Epithelial cell of prostate (primary cell): Measurements from ENCODE around the gene NOP53.
"Not testable (repeated sequence)": the region's sequence is repeated elsewhere in the genome, so short reads cannot be mapped to it uniquely, and the experiment has no call there.

Experiments used
- DNase-seq: peaks from one replicate; pipeline ENCODE4 v3.0.0-alpha.2; 2011; ENCODE audit warnings: low read depth, low spot score
- H3K27ac ChIP-seq: fragments of 450-650 bp; 2 replicates; pipeline ENCODE4 v1.5.1; 2017; ENCODE audit warnings: mild to moderate bottlenecking

The NOP53 gene

DNA sequence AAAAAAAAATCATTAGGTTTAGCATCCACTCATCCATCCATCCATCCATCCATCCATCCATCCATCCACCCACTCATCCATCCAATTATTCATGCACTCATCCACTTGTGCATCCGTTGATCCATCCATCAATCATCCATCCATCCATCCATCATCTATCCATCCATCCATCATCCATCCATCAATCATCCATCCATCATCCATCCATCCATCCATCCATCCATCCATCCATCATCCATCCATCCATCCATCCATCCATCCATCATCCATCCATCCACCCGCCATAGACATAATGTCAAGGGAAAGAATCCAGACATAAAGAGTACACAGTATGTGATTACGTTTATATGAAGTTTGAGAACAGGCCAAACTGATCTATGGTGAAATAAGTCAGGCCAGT lies 24.2 kb downstream of the NOP53 start:
- DNase-seq: no peak
- H3K27ac ChIP-seq: no peak overlapping the region

DNA sequence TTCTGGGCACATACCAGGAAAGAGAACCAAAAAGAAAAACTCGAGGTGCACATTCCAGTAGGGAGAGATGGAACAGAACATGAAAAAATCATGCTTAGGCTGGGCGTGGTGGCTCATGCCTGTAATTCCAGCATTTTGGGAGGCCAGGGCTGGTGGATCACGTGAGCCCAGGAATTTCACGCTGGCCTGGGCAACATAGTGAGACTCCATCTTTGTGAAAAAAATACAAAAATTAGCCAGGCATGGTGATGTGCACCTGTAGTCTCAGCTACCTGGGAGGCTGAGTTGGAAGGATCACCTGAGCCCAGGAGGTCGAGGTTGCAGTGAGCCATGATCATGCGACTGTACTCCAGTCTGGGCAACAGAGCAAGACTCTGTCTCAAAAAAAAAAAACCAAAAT lies 25.9 kb downstream of the NOP53 start:
- DNase-seq: not testable (repeated sequence)

DNA sequence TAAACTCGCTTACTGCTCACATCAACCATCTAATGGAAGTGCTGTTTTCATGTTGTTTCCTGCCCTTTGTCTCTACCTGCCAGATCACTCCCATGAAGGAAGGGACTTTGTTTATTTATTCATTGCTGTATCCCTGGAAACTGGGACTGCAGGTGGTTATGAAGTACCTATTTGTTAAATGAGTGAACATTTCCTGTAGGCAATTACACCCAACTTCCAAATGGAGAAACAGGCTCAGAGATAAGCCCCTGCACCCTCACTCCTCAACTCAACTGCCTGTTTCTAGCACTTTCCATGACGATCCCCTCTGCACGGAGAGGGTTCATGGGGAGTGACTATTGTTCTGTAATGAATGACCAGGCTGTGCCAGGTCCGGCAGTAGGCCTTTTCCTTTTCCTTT lies 31.2 kb downstream of the NOP53 start:
- H3K27ac ChIP-seq: peak overlapping the region; percentile 74
- DNase-seq: peak; percentile 97

More for the DNA sequence above, 25.9 kb downstream of the NOP53 start:
- not testable (repeated sequence) for H3K27ac ChIP-seq

DNA sequence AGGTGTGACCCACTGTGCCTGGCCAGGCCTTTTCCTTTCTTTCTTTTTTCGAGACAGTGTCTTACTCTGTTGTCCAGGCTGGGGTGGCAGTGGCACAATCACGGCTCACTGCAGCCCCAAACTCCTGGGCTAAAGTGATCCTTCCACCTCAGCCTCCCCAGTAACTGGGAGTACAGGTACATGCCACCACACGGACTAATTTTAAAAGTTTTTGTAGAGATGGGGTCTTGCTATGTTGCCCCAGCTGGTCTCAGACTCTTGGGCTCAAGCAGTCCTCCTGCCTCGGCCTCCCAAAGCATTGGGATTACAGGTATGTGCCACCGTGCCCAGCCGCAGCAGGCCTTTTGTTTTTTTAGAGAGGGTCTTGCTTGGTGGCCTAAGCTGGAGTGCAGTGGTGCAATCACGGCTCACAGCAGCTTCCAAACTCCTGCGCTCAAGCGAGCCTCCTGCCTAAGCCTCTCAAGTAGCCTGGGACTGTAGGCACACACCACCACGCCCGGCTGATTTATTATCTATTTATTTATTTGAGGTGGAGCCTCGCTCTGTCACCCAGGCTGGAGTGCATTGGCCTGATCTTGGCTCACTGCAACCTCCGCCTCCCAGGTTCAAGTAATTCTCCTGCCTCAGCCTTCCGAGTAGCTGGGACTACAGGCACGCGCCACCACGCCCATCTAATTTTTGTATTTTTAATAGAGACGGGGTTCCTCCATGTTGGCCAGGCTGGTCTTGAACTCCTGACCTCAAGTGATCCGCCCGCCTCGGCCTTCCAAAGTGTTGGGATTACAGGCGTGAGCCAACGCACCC lies 32.1 kb downstream of the NOP53 start:
- DNase-seq: not testable (repeated sequence)
- peak overlapping the region; percentile 74 for H3K27ac ChIP-seq

DNA sequence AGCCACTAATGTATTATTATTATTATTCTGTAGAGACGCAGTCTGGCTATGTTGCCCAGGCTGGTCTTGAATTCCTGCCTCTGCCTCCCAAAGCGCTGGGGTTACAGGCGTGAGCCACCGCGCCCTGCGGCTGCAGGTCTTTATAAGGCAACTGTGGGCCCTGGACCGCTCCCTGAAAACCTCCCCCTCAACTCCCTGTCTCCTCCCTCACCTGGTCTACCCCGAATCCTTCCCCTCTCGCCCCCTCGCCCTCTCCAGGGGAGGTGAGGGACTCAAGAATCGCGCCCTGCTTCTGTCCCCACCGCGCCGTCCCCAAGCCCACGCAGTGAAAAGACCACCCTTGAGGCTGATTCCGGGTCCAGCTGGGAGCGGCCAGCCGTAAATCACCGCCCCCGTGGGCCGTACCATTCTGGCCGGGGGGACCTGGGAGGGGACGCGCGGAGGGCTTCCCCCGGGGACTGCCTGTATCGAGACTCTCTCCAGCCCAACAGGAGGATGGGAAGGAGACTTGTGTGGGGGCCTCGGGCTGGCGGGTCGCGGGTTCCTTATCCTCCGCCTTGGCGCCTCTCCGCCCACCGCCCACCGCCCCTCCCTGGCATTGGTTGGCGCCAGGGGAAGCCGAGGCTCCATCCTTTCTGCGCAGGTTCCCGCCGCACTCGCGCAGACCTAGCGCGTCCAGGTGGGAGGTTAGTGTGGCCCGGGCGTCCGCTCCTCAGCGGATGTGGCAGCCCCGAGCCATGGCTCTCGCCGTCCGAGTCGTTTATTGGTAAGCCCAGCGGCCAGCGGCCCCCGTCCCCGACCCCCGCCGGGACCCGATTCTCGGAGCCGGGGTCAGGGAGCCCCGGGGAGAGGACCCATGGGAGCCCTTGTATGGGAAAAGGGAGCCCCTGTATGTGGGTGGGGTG lies 33.0 kb downstream of the NOP53 start, which contains the start of gene SELENOW:
TSS of gene SELENOW (plus strand) at position 655 of the 905 bp plus-strand sequence. CDS start at position 738, 83 bp downstream.
- no peak for DNase-seq
- H3K27ac ChIP-seq: peak within 1 kb of the TSS; percentile 74

DNA sequence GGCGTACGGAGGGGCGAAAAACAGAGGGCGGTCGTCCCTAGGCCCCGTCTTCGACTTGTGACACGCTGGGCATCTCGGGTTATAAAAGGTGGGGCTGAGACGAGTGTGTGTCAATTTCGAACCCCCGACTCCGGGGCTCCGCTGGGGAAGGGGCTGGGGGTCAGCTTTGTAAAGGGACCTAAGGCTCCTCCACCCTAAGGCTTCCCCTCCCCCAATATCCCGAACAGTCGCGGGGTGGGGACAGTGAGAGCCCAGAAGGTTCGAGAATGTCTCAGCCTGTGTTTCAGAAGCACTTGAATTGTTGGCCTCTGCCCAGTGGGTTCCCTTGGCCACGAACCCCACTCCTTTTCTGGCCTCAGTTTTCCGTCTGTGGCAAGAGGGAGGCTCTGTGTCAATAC lies 33.6 kb downstream of the NOP53 start:
- DNase-seq: no peak
- H3K27ac ChIP-seq: peak overlapping the region; percentile 74

DNA sequence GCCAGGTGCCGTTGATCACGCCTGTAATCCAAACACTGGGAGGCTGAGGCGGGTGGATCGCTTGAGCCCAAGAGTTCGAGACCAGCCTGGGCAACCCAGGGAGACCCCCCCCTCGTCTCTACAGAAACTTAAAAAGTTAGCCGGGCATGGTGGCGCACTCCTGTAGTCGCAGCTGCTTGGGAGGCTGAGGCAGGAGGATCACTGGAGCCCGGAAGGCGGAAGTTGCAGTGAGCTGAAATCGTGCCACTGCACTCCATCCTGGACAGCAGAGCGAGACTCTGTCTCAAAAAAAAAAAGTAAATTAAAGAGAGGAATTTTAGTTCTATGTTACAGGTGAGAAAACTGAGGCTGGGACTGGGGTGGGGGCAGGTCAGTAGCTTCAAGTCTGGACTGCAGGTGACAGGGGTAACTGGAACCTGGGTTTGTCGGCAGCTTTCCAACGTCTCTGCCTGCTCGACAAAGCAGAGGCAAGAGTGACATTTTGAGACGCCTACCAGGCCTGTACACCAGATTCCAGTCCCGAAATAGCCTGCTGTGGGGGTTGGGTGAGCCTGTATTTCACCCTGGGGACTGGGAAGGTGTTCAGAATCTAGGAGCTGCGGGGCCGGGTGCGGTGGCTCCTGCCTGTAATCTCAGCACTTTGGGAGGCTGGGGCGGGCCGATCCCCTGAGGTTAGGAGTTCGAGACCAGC lies 34.3 kb downstream of the NOP53 start:
- no peak for DNase-seq
- H3K27ac ChIP-seq: no peak overlapping the region

DNA sequence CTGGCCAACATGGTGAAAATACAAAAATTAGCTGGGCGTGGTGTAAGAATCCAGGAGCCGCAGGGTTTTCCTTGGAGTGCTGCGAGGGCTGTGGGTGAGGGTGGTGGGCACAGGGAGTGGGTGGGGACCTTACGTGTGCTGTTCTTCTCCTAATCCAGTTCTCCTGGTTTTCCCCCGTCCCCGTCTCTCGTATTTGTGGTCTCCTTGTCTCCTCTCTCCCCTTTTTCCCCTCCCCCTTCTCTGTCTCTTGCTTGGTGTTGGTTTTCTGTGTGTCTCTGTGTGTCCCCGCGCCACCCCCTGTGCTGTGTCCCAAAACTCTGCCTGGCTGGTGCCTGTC lies 34.8 kb downstream of the NOP53 start:
- H3K27ac ChIP-seq: no peak overlapping the region
- DNase-seq: no peak

DNA sequence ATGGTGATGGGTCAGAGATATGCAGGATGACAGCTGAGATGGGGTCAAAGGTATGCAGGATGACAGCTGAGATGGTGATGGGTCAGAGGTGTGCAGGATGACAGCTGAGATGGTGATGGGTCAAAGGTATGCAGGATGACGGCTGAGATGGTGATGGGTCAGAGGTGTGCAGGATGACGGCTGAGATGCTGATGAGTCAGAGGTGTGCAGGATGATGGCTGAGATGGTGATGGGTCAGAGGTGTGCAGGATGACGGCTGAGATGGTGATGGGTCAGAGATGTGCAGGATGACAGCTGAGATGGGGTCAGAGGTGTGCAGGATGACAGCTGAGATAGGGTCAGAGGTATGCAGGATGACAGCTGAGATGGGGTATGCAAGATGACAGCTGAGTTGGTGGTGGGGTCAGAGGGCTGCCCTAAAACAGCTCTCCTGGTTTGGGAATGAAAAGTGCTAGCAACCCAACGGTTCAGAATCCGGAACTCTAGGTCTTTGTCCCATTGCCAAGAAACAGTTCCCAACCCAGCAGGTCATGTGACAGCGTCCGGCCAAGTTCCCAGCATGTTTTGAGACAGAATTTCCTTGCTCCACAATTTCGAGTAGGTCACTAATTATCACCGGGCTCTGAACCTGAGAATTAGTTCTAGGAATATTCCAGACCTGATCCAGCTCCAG lies 36.4 kb downstream of the NOP53 start:
- DNase-seq: no peak
- no peak overlapping the region for H3K27ac ChIP-seq

DNA sequence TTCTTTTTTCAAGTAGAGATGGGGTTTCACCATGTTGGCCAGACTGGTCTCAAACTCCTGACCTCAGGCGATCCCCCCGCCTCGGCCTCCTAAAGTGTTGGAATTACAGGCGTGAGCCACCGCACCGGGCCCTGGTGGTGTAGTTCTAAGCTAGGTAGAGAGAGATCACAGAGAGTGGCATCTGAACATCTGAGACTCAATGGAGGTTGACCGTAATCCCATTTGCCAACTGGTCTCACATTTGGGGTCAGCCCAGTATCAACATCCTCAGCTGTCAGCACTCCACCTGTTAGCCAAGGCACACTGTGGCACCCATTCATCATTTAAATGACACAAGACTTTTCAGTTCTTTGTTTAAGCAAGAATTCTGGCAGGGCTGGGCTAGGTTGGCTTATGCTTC lies 41.2 kb downstream of the NOP53 start:
- no peak for DNase-seq
- no peak overlapping the region for H3K27ac ChIP-seq

DNA sequence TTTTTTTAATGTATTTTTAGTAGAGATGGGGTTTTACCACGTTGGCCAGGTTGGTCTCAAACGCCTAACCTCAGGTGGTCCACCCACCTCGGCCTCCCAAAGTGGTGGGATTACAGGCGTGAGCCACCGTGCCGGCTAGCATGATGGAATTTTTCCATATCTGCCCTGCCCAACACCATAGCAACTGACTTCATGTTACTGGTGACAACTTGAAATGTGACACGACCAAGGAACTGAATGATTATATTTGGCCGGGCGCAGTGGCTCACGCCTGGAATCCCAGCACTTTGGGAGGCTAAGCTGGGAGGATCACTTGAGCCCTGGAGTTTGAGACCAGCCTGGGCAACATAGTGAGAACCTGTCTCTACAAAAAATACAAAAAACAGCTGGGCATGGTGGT lies 42.0 kb downstream of the NOP53 start:
- H3K27ac ChIP-seq, DNase-seq: not testable (repeated sequence)

DNA sequence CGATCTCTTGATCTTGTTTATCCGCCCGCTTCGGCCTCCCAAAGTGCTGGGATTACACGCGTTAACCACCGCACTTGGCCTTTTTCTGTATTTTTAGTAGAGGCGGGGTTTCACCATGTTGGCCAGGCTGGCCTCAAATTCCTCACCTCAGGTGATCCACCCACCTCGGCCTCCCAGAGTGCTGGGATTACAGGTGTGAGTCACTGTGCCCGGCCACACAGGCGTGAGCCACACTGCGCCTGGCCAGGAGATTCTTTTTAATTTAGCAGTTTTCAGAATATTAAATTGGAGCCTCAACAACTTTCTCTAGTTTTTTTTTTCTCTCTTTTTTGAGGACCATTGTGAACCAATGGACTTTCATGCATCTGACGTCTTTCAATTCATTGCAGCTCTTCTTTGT lies 44.5 kb downstream of the NOP53 start:
- DNase-seq, H3K27ac ChIP-seq: not testable (repeated sequence)

DNA sequence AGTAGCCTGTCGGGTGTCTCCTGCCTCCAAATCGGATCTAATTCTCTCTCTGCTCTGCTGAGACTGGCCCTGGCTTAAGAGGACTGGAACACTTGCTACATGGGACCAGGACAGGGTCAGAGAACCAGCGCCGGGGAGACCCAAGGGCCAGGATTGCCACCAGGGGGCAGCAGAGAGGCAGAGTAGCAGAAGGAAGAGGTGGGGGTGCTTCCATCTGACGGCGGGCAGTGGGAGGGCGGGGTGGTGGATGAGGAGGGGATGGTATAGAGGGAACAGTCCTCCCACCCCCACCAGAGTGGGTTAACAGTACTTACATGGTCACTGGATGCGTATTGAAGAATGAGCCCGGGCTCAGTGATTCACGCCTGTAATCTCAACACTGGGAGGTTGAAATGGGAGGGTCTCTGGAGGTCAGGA lies 45.1 kb downstream of the NOP53 start:
- no peak for DNase-seq
- H3K27ac ChIP-seq: no peak overlapping the region

DNA sequence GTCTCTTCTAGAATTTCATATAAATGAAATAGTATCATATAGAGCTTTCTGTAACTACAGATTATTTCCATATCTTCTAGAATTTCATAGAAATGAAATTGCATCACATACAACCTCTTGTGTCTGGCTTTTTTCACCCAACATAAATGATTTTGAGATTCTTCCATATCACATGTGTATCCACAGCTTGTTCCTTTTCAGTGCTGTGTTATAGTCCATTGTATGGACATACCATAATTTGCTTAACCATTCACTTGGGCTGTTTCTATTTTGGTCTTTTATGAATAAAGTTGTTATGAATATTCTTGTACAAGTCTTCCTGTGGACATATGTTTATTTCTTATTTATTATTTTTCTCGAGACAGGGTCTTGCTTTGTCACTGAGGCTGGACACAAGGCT lies 47.3 kb downstream of the NOP53 start:
- no peak overlapping the region for H3K27ac ChIP-seq
- no peak for DNase-seq

DNA sequence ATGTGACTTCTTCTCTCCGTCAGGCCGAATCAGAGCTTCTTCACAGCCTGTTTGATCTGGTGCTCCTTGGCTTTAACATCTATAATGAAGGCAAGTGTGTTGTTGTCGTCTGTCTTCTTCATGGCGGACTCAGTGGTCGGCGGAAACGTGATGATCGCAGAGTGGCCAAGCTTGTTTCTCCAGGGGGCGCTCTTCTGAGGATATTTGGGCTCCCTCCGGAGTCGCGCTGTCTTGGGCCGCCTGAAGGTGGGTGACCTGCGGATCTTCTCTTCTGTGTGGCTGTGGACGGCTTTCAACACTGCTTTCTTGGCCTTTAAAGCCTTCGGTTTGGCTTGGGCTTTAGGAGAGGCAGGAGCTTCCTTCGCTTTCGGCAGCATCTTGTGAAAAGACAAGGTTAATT lies 49.2 kb downstream of the NOP53 start:
- DNase-seq: no peak
- H3K27ac ChIP-seq: no peak overlapping the region

DNA sequence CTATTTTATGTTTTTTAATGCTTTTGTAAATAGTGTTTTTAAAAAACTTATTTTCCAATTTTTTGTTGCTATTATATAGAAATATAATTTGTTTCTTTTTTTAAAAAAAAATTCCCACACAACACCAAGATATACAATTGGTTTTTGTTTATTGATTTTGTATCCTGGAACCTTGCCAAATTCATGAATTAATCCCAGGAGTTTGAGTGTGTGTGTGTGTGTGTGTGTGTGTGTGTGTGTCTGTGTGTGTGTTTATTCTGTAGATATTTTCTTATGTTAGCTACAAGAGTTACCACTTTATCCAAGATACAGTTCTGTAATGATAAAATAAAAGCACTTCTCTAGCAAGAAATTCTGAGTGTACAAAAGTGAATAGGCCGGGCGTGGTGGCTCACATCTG lies 51.4 kb downstream of the NOP53 start:
- H3K27ac ChIP-seq: no peak overlapping the region
- no peak for DNase-seq

DNA sequence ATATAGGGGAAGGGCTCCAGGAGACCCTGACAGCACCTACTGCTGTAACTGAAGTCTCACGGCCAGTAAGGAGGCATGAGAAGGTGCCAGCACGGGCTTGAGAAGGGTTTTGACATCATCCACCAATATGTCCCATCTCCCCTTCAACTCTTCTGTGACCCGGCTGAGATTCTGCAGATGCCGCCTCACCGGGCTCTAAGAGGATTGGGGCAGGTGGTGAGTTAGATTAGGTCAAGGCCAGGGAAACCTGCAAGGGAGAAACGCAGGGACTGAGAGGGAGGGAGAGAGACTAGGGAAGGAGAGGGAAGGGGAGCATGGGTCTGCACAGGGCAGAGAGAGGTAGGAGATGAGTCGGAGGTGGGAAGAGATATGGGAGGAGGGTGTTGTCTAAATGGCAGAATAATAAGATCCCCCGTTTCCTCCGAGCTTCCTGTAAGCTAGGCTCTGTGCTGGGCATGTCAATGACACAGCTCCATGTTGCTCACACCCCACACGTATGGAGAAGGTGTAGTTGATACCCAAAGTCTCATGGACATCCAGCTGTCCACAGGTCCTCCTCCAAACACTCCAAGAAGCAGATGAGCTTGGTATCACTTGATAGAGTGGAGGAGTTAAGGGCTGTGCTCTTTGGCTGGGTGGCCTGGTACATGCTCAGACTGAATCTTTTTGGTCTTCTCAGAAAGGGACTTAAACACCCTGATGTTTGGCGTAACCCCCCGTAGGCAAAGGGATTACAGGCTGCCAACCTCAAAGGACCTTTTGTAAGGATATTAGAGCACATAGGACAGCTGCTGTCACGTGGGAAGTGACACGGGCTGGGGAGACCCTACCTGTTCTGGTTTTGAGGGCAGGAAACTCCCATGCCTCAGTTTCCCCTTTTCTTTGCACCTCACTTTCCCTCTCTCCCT lies 52.9 kb downstream of the NOP53 start:
- no peak for DNase-seq
- H3K27ac ChIP-seq: no peak overlapping the region

DNA sequence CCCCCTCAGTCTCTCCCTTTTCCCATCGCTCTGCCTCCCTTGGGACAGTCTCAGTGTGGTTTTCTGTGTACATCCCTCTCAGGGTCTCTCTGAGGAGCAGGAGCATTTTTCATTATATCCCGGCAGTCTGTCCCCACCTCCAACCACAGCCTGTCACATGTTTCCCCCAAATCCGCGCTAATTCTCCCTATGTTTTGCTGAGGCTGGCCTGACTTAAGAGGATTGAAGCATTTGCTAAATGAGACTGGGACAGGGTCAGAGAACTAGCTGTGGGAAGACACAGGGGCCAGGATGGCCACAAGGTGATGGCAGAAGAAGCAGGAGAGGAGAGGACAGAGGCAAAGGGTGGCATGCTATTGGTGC lies 53.5 kb downstream of the NOP53 start:
- no peak overlapping the region for H3K27ac ChIP-seq
- DNase-seq: no peak

DNA sequence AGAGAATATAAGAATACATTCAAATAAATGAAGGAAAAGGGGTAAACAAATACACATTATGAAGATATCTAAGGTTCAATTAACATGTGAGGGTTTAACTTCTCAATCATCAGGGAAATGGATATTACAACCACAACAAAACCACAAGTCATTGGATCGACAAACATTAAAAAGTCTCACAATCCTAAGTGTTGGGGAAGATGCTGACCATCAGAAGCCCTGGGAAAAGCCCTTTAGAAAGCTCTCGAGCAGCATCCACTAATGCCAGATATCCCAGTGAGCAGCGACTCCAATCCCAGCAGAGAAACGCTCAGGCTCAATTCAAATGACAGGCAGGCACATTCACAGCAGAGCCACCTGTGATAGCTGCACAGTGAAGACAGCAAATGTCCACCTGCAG lies 55.9 kb downstream of the NOP53 start:
- H3K27ac ChIP-seq: no peak overlapping the region
- DNase-seq: no peak
